GM20431 (cell line): ENCODE results near the gene NME4.
"Not testable (repeated sequence)": the region's sequence is repeated elsewhere in the genome, so short reads cannot be mapped to it uniquely, and the experiment has no call there.

Source experiments
- in situ Hi-C: fragments of 300-500 bp; cut with MseI, MboI; formaldehyde crosslinking; loops from one replicate; pipeline ENCODE4 v1.15.0; 2020; ENCODE audit warnings: low sequenced_read_pairs; ENCODE audit not compliant: unreplicated experiment

NME4 gene

GRCh38 chr16:397135-397661 is at the start of gene NME4:
TSS of gene NME4 (plus strand) at chr16:397199. CDS start at chr16:397223, 24 bp downstream.
- in situ Hi-C loops = no loop called here

DNA sequence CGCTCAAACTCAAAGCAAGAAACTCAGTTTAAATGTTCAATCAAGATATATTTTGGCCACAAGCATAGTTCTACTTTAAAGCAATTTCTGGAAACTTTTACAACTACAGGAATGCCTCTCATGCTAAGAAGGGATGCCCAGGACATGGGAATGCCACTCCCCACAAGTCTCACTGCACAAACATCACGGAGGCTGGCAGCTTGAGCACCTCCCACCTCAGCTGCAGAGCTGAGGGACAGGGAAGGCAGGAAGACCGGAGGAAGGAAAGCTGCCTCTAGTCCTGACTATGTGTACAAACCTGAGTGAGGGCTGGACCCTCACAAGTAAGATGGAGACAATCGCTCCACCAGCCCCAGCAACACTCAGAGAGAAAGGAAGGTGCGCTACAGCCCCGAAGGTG is 49.8 kb upstream of the NME4 start:
- in situ Hi-C loops = no loop called here

- in situ Hi-C loops = not testable (repeated sequence)
Measured at GRCh38 chr16:348495-348894, 48.5 kb upstream of the NME4 start.

DNA sequence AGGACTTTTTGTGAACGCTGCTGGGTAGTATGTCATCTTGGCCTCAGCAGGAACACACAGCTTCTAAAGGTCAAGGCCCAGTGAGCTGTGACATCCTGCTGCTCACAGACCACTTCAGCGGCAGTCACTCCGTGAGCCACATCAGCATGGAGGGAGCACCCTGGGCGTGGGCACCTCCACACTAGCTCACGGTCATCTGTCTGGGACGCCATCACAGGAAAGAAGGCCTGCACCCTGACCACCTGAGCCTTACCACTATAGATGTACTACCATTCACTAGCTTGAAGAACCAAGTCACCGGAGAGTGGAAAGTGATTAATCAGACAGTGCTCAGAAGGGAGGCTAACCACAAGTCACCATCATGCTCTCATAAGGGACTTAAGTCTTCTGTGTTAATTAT is 47.8 kb upstream of the NME4 start:
- in situ Hi-C loops = no loop called here

DNA sequence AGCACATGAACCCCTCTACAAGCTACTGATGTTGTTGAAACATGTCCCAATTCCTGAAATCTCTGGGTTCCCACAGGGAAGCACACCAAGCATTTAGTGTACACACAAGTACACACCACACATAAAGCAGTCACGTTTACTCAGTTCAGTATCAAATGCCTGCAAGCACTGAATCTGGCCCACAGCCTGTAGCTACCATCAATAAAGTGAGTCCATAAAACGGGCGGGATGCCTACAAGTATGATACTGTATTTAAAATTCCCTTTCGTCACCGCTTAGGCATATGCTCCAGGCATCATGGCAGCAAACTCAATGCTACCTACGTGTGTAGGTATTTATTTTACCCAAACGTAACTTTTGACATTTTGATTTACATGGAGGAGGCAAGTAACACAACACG is 46.8 kb upstream of the NME4 start:
- in situ Hi-C loops = no loop called here

- in situ Hi-C loops = no loop called here
Measured at GRCh38 chr16:351804-352520, 45.0 kb upstream of the NME4 start.

GRCh38 chr16:352547-353403 is 44.2 kb upstream of the NME4 start, which contains the start of gene AXIN1:
TSS of gene AXIN1 (minus strand) at chr16:352723. CDS start at chr16:347025, 5,698 bp downstream.
- in situ Hi-C loops = no loop called here

GRCh38 chr16:353404-354290 is 43.4 kb upstream of the NME4 start:
- in situ Hi-C loops = no loop called here

- in situ Hi-C loops = no loop called here
Measured at GRCh38 chr16:354291-354881, 42.6 kb upstream of the NME4 start.

- in situ Hi-C loops = no loop called here
Measured at GRCh38 chr16:354971-355461, 42.0 kb upstream of the NME4 start.

- in situ Hi-C loops = no loop called here
Measured at GRCh38 chr16:356741-357140, 40.3 kb upstream of the NME4 start.

DNA sequence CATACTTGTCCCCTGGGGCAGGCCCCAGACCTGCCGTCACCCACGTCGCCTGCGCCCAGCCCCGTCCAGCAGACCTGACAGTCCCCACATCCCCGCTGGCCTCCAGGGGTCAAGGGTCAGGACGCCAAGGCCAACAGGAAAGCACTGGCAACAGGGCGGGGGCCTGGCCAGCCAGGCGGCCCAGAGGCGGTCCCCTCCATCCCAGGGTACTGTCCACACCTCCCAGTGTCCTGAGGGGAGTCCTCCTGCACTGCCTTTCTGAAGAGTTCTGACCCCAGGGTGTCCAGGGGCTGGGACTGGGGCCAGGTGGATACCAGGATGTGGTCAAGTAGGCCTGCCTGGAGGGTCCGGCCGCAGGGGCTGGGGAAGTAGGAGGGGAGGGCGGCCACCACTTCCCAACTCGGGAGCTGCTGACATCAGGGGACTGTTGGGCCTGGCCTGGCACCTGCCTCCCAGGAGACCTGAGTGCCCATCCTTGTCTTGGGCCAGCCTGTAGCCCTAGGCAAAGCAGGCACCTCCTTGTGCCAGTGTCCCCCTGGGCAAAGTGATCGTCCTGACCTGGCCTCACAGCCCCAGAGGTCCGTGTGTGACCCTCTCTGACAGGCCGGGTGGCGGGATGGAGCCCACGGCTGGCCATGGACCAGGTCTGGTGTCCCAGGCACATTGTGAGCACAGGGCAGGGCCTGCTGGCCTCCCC is 37.8 kb upstream of the NME4 start:
- in situ Hi-C loops = no loop called here

DNA sequence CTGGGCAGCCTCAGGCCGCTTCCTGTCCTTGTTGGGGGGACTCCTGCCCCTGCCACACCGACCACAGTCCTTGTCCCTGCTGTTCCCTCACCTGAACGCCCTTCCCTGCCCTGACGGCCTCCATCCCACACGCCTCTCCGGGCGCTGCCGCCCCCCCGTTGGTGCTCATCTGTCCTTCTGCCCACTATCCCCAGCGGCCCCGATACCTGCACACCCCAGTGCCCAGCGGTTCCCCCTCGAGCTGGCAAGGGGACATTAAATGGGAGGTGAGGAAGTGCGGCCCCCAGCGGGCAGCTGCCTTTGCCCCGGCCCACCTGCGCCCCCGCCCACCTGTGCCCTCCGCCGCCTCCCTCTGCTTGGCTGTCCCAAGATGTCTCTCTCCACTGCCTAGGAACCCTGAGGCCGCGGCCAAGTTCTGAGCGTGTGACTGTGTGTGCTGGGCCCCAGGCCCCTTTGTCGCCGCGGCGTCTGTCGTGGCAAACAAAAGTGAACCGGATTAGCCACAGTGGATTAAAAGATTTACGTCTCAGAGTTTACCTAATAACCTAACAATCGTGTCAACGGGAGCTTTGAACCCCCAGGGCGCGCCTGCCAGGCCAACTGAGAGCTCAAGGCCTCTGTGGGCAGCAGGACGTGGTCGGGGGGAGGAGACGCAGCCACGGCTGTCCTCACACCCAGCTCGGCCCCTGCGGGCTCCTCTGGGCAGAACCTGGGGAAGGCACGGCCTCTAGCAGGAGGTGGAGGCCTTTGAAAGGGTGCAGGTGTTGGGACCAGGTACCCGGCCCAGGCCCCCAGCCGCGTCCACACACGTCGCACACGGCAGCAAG is 36.9 kb upstream of the NME4 start:
- in situ Hi-C loops = no loop called here

- in situ Hi-C loops = no loop called here
Measured at GRCh38 chr16:360698-361336, 36.2 kb upstream of the NME4 start.

DNA sequence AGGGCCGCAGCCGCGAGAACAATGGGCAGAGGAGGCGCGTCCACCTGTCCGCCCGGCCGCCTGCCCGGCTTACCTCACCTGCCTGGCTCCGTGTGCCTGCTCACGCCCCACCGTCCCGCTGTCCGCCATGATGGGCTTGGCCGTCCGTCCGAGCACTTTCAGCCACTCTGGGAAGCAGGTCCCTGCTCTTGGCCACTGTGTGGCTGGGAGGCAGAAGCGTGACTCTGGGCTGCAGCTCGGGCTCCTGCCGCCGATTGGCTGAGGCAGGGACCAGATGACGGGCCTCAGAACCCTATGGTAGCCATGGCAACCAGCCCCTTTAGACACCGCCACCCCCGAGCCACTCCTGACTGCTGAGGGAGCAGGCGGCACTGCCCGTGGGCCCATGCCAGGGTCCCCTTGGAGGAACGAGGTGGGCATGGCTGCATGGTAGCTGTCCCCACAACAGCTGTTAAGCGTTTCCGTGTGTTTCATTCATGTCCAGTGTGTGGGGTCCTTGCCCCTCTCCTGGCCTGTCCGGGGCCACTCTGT is 35.6 kb upstream of the NME4 start:
- in situ Hi-C loops = no loop called here

- in situ Hi-C loops = no loop called here
Measured at GRCh38 chr16:361872-362701, 34.9 kb upstream of the NME4 start.

DNA sequence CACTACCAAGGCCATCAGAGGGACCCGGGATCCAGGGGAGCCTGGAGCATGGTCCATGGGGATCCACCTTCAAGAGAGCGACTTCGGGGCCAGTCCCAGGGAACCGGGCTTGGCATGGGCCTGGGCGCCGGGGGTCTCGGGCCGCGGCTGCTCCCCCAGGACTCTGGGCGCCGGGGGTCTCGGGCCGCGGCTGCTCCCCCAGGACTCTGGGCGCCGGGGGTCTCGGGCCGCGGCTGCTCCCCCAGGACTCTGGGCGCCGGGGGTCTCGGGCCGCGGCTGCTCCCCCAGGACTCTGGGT is 34.3 kb upstream of the NME4 start:
- in situ Hi-C loops = not testable (repeated sequence)
